Measurements from ENCODE around the gene SMARCAD1.
A peak's percentile ranks its signal among the peaks of the same experiment; 100 is the strongest.

The SMARCAD1 gene

GRCh38 chr4:94207469-94208224 is at the start of gene SMARCAD1:
TSS of gene SMARCAD1 (plus strand) at chr4:94207865. CDS start at chr4:94208395, 530 bp downstream.
- Histone ChIP-seq H3K27me3 (ENCODE audit: low read depth, low read length) (no peaks in the 10 kb centered on the region), H3K4me2 (ENCODE audit: low read length) (peak within 1 kb of the TSS; percentile 91), H3K4me3 (ENCODE audit: low read length) (peak within 1 kb of the TSS; percentile 93), H2AFZ (ENCODE audit: low read depth, low read length) (peak within 1 kb of the TSS; percentile 97), H3K9ac (ENCODE audit: low read length) (peak within 1 kb of the TSS; percentile 93), H3K79me2 (ENCODE audit: low read length) (peaks cover 38% of the 10 kb centered on the region), H3K36me3 (replicated peaks; ENCODE audit: low read depth, low read length) (peaks cover 22% of the 10 kb centered on the region), H3K9me3 (ENCODE audit: insufficient read depth, low read length) (peaks cover 2% of the 10 kb centered on the region; the same call in 1 of the 2 replicates), H4K20me1 (ENCODE audit: insufficient read depth, low read length) (no peaks in the 10 kb centered on the region), H3K27ac (ENCODE audit: low read length) (peak within 1 kb of the TSS; percentile 80), H3K4me1 (ENCODE audit: low read length) (peaks cover 13% of the 10 kb centered on the region)
- TF ChIP-seq CTCF (IDR thresholded peaks at IDR 0.05; ENCODE audit: low read depth, low read length): no peak
- no peak for TF ChIP-seq EZH2phosphoT487 (IDR thresholded peaks at IDR 0.05; ENCODE audit: low read depth)

- H3K4me2 ChIP-seq (ENCODE audit: low read length): no peak overlapping the region
- H3K79me2 ChIP-seq (ENCODE audit: low read length): no peaks in the 10 kb centered on the region
- no peak overlapping the region for H3K4me3 ChIP-seq (ENCODE audit: low read length)
- H3K9ac ChIP-seq (ENCODE audit: low read length): no peak overlapping the region
- no peaks in the 10 kb centered on the region for H3K9me3 ChIP-seq (ENCODE audit: insufficient read depth, low read length)
- no peaks in the 10 kb centered on the region for H3K36me3 ChIP-seq (replicated peaks; ENCODE audit: low read depth, low read length)
- no peak for TF ChIP-seq CTCF (IDR thresholded peaks at IDR 0.05; ENCODE audit: low read depth, low read length)
- no peak for TF ChIP-seq EZH2phosphoT487 (IDR thresholded peaks at IDR 0.05; ENCODE audit: low read depth)
- H3K27me3 ChIP-seq (ENCODE audit: low read depth, low read length): no peaks in the 10 kb centered on the region
- no peak overlapping the region for H3K27ac ChIP-seq (ENCODE audit: low read length)
- no peak overlapping the region for H2AFZ ChIP-seq (ENCODE audit: low read depth, low read length)
- peaks cover 5% of the 10 kb centered on the region for H3K4me1 ChIP-seq (ENCODE audit: low read length)
- H4K20me1 ChIP-seq (ENCODE audit: insufficient read depth, low read length): no peaks in the 10 kb centered on the region
Observed at GRCh38 chr4:94158883-94159282, 48.8 kb upstream of the SMARCAD1 start.

- no peaks in the 10 kb centered on the region for H3K79me2 ChIP-seq (ENCODE audit: low read length)
- no peak overlapping the region for H3K9ac ChIP-seq (ENCODE audit: low read length)
- no peaks in the 10 kb centered on the region for H3K36me3 ChIP-seq (replicated peaks; ENCODE audit: low read depth, low read length)
- no peaks in the 10 kb centered on the region for H3K9me3 ChIP-seq (ENCODE audit: insufficient read depth, low read length)
- no peak overlapping the region for H3K4me2 ChIP-seq (ENCODE audit: low read length)
- no peaks in the 10 kb centered on the region for H3K27me3 ChIP-seq (ENCODE audit: low read depth, low read length)
- H4K20me1 ChIP-seq (ENCODE audit: insufficient read depth, low read length): no peaks in the 10 kb centered on the region
- no peak overlapping the region for H3K27ac ChIP-seq (ENCODE audit: low read length)
- TF ChIP-seq EZH2phosphoT487 (IDR thresholded peaks at IDR 0.05; ENCODE audit: low read depth) (no peak), CTCF (IDR thresholded peaks at IDR 0.05; ENCODE audit: low read depth, low read length) (no peak)
- peaks cover 5% of the 10 kb centered on the region for H3K4me1 ChIP-seq (ENCODE audit: low read length)
- H2AFZ ChIP-seq (ENCODE audit: low read depth, low read length): no peak overlapping the region
- no peak overlapping the region for H3K4me3 ChIP-seq (ENCODE audit: low read length)
Observed at GRCh38 chr4:94159790-94160189, 47.9 kb upstream of the SMARCAD1 start.

GRCh38 chr4:94160774-94161173 is 46.9 kb upstream of the SMARCAD1 start:
- H2AFZ ChIP-seq (ENCODE audit: low read depth, low read length): no peak overlapping the region
- no peaks in the 10 kb centered on the region for H4K20me1 ChIP-seq (ENCODE audit: insufficient read depth, low read length)
- no peak overlapping the region for H3K27ac ChIP-seq (ENCODE audit: low read length)
- H3K4me1 ChIP-seq (ENCODE audit: low read length): peaks cover 5% of the 10 kb centered on the region
- H3K4me3 ChIP-seq (ENCODE audit: low read length): no peak overlapping the region
- H3K9me3 ChIP-seq (ENCODE audit: insufficient read depth, low read length): no peaks in the 10 kb centered on the region
- H3K9ac ChIP-seq (ENCODE audit: low read length): no peak overlapping the region
- no peak overlapping the region for H3K4me2 ChIP-seq (ENCODE audit: low read length)
- TF ChIP-seq EZH2phosphoT487 (IDR thresholded peaks at IDR 0.05; ENCODE audit: low read depth): no peak
- TF ChIP-seq CTCF (IDR thresholded peaks at IDR 0.05; ENCODE audit: low read depth, low read length): no peak
- no peaks in the 10 kb centered on the region for H3K79me2 ChIP-seq (ENCODE audit: low read length)
- no peaks in the 10 kb centered on the region for H3K27me3 ChIP-seq (ENCODE audit: low read depth, low read length)
- H3K36me3 ChIP-seq (replicated peaks; ENCODE audit: low read depth, low read length): no peaks in the 10 kb centered on the region

Data from OCI-LY3 (cell line).